Measurements from ENCODE around the gene TNS3. TPM values are rescaled to one million over a fixed set of nuclear protein-coding genes. Genes with fewer than 3 reads are reported as not detected.

Gene TNS3
- polyA plus RNA-seq, 3 donors = 5.2 to 30.3 (median 7.9) TPM

GRCh38 chr7:47594406-47594805, 12.5 kb upstream of the TNS3 start:
- Histone ChIP-seq H3K4me1 (ENCODE audit: control insufficient read depth in 1 of 2, insufficient read depth in 2 of 2, low read length in 2 of 2) (no peaks in the 10 kb centered on the region), H3K4me2 (replicated peaks; ENCODE audit: extremely low read depth, low read length, poor library complexity, severe bottlenecking) (no peak overlapping the region), H2AFZ (ENCODE audit: insufficient read depth, low read depth, low read length, poor library complexity, severe bottlenecking) (no peak overlapping the region), H3K36me3 (replicated peaks in 1 of 2; ENCODE audit: control insufficient read depth in 1 of 2, insufficient read depth in 2 of 2, low read length in 2 of 2) (no peaks in the 10 kb centered on the region), H3K4me3 (replicated peaks in 1 of 3; ENCODE audit: low read depth in 2 of 3, low read length in 3 of 3) (no peak overlapping the region), H3K27me3 (ENCODE audit: control insufficient read depth in 2 of 2, insufficient read depth in 2 of 2, low read length in 2 of 2) (no peaks in the 10 kb centered on the region), H3K27ac (ENCODE audit: low read depth in 1 of 2, low read length in 2 of 2) (no peak overlapping the region), H4K20me1 (ENCODE audit: insufficient read depth, low read length) (no peaks in the 10 kb centered on the region), H3K9me3 (replicated peaks in 1 of 2; ENCODE audit: control insufficient read depth in 1 of 2, insufficient read depth in 1 of 2, low read length in 2 of 2) (peaks cover 20 to 29% of the 10 kb centered on the region in 2 donors), H3K9ac (ENCODE audit: insufficient read depth, low read length, poor library complexity, severe bottlenecking) (no peak overlapping the region), H3K79me2 (ENCODE audit: insufficient read depth, low read length) (no peaks in the 10 kb centered on the region)
- H3K4me1 Mint-ChIP-seq = peaks cover 8% of the 10 kb centered on the region
- TF ChIP-seq CTCF (IDR thresholded peaks at IDR 0.05) = no peak
- intact Hi-C loops (cut with micrococcal nuclease) = no loop called here
- H3K4me3 Mint-ChIP-seq = no peak overlapping the region
- H3K27me3 Mint-ChIP-seq (ENCODE audit: low read depth in 3 of 3) = peaks cover 2 to 7% (median 3%) of the 10 kb centered on the region in 3 donors
- DNase-seq = no peak
- peaks cover 22 to 35% (median 28%) of the 10 kb centered on the region in 7 donors for H3K9me3 Mint-ChIP-seq
- 0% methylated on average over 2 of the region's 3 CpGs for WGBS (ENCODE audit: insufficient coverage)
- H3K36me3 Mint-ChIP-seq = peaks cover 0 to 8% of the 10 kb centered on the region in 2 donors
- H3K27ac Mint-ChIP-seq = no peak overlapping the region

DNA sequence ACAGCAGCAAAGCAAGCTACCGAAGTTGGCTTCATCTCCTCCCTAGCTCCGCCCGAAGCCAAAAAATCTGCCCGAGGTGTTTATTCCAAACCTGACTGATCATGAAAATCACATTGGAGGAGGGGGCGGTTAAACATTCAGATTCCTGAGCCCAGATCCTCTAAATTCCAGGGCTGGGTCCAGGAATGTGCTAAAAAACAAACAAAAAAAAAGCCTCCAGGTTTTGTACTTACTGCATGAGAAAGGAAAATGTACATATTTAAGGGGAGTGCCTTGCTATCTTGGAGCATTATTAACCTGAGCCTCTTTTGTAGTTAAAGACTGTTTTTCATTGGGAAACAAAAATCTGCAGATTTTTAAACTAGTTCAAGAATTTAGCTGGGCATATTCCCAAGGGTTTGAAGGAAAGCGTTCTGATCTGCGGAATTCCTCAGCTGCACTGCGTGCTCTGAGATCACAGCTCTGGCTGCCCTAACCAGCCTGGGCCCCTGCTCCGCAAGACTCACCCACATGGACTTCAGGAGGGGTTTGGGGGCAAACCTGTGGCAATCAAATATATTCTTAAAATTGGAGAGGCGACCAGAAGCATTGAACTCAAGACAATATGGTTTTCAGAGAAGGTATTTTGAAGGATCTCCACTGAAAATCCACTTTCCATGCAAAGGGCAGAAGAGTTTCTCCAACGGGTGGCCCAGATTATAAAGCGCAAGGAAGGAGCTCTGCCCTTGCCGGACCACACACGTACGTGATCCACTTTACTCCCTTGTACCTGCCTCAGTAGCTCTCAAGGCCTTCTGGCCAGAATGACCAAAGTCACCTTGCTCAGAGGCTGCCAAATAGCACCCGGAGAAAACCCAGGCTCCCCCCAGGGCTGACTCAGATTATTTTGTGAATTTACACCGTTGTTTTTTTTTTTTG, 10.0 kb upstream of the TNS3 start:
- Mint-ChIP-seq H3K4me1 (peaks cover 24% of the 10 kb centered on the region), H3K4me3 (no peak overlapping the region), H3K27ac (peak overlapping the region in 2 of 7 donors; percentile 28 to 48), H3K27me3 (ENCODE audit: low read depth in 3 of 3) (peaks cover 3 to 6% (median 4%) of the 10 kb centered on the region in 3 donors), H3K9me3 (peaks cover 7 to 16% (median 10%) of the 10 kb centered on the region in 7 donors), H3K36me3 (peaks cover 2 to 3% of the 10 kb centered on the region in 2 donors)
- TF ChIP-seq CTCF (IDR thresholded peaks at IDR 0.05) = no peak
- Histone ChIP-seq H3K4me2 (replicated peaks; ENCODE audit: extremely low read depth, low read length, poor library complexity, severe bottlenecking) (no peak overlapping the region), H3K27ac (ENCODE audit: low read depth in 1 of 2, low read length in 2 of 2) (no peak overlapping the region), H3K79me2 (ENCODE audit: insufficient read depth, low read length) (no peaks in the 10 kb centered on the region), H3K36me3 (replicated peaks in 1 of 2; ENCODE audit: control insufficient read depth in 1 of 2, insufficient read depth in 2 of 2, low read length in 2 of 2) (no peaks in the 10 kb centered on the region), H4K20me1 (ENCODE audit: insufficient read depth, low read length) (no peaks in the 10 kb centered on the region), H2AFZ (ENCODE audit: insufficient read depth, low read depth, low read length, poor library complexity, severe bottlenecking) (no peak overlapping the region), H3K9ac (ENCODE audit: insufficient read depth, low read length, poor library complexity, severe bottlenecking) (no peak overlapping the region), H3K27me3 (ENCODE audit: control insufficient read depth in 2 of 2, insufficient read depth in 2 of 2, low read length in 2 of 2) (no peaks in the 10 kb centered on the region), H3K4me1 (ENCODE audit: control insufficient read depth in 1 of 2, insufficient read depth in 2 of 2, low read length in 2 of 2) (peaks cover 12 to 19% of the 10 kb centered on the region in 2 donors), H3K9me3 (replicated peaks in 1 of 2; ENCODE audit: control insufficient read depth in 1 of 2, insufficient read depth in 1 of 2, low read length in 2 of 2) (peaks cover 6 to 11% of the 10 kb centered on the region in 2 donors), H3K4me3 (replicated peaks in 1 of 3; ENCODE audit: low read depth in 2 of 3, low read length in 3 of 3) (no peak overlapping the region)
- 100% methylated on average over 8 of the region's 17 CpGs for WGBS (ENCODE audit: insufficient coverage)
- DNase-seq = no peak
- intact Hi-C loops (cut with micrococcal nuclease) = no loop called here

All from CD14-positive monocyte (primary cell).